GM21723 (cell line): ENCODE results near the gene DAB2.

Source experiments
- ATAC-seq: cut with Tn5 transposase; IDR thresholded peaks from one replicate; pipeline ENCODE4 v1.9.1; 2021; ENCODE audit warnings: mild to moderate bottlenecking, moderate library complexity; ENCODE audit not compliant: unreplicated experiment

The DAB2 gene

GRCh38 chr5:39394946-39395345 is 29.8 kb downstream of the DAB2 start:
- ATAC-seq = no peak

GRCh38 chr5:39390945-39391344 is 33.8 kb downstream of the DAB2 start:
- no peak for ATAC-seq

GRCh38 chr5:39387293-39387692 is 37.5 kb downstream of the DAB2 start:
- ATAC-seq = no peak

- ATAC-seq = no peak
These were observed 40.5 kb downstream of the DAB2 start for GRCh38 chr5:39384271-39384670.

- no peak for ATAC-seq
These were observed 43.4 kb downstream of the DAB2 start for GRCh38 chr5:39381376-39381775.

GRCh38 chr5:39379693-39380092 is 45.1 kb downstream of the DAB2 start:
- no peak for ATAC-seq

- no peak for ATAC-seq
These were observed 47.2 kb downstream of the DAB2 start for GRCh38 chr5:39377613-39378012.

- peak; percentile 88 for ATAC-seq
These were observed 48.5 kb downstream of the DAB2 start for GRCh38 chr5:39376293-39376714.

- no peak for ATAC-seq
These were observed 51.0 kb downstream of the DAB2 start for GRCh38 chr5:39373791-39374190.

GRCh38 chr5:39371367-39371635 is 53.5 kb downstream of the DAB2 start:
- no peak for ATAC-seq

- ATAC-seq = no peak
These were observed 54.0 kb downstream of the DAB2 start for GRCh38 chr5:39370555-39371366.

GRCh38 chr5:39369123-39369815 is 55.5 kb downstream of the DAB2 start:
- no peak for ATAC-seq

- no peak for ATAC-seq
These were observed 56.7 kb downstream of the DAB2 start for GRCh38 chr5:39368116-39368515.

- no peak for ATAC-seq
These were observed 57.1 kb downstream of the DAB2 start for GRCh38 chr5:39367711-39368110.

- no peak for ATAC-seq
These were observed 60.4 kb downstream of the DAB2 start, which contains the start of gene C9 for GRCh38 chr5:39364367-39364766. Gene C9 (minus strand): TSS chr5:39364495. CDS start chr5:39364464, 31 bp downstream.

- ATAC-seq = no peak
These were observed 61.6 kb downstream of the DAB2 start for GRCh38 chr5:39363217-39363616.

GRCh38 chr5:39362646-39363045 is 62.1 kb downstream of the DAB2 start:
- no peak for ATAC-seq

- no peak for ATAC-seq
These were observed 63.5 kb downstream of the DAB2 start for GRCh38 chr5:39361306-39361705.

- no peak for ATAC-seq
These were observed 64.2 kb downstream of the DAB2 start for GRCh38 chr5:39360471-39361111.

- ATAC-seq = no peak
These were observed 68.5 kb downstream of the DAB2 start for GRCh38 chr5:39356263-39356662.

GRCh38 chr5:39355324-39355723 is 69.5 kb downstream of the DAB2 start:
- ATAC-seq = no peak
